HG03521 (cell line): ENCODE measurements around the gene PDE3B.
"Not testable (repeated sequence)": the region's sequence is repeated elsewhere in the genome, so short reads cannot be mapped to it uniquely, and the experiment has no call there.

Experiments used
- ATAC-seq: cut with Tn5 transposase; IDR thresholded peaks from one replicate; pipeline ENCODE4 v1.9.1; 2021; ENCODE audit warnings: mild to moderate bottlenecking, moderate library complexity; ENCODE audit not compliant: unreplicated experiment

PDE3B gene

GRCh38 chr11:14741195-14741594 lies 97.6 kb downstream of the PDE3B start:
- no peak for ATAC-seq

GRCh38 chr11:14742849-14743559 lies 99.4 kb downstream of the PDE3B start:
- no peak for ATAC-seq

- ATAC-seq, result not testable (repeated sequence)
Observed at GRCh38 chr11:14743667-14744066, 100.1 kb downstream of the PDE3B start.

- no peak for ATAC-seq
Observed at GRCh38 chr11:14746857-14747395, 103.3 kb downstream of the PDE3B start.

- ATAC-seq, result no peak
Observed at GRCh38 chr11:14748090-14748489, 104.5 kb downstream of the PDE3B start.

- no peak for ATAC-seq
Observed at GRCh38 chr11:14750911-14751310, 107.3 kb downstream of the PDE3B start.

- ATAC-seq, result no peak
Observed at GRCh38 chr11:14751975-14752407, 108.4 kb downstream of the PDE3B start.

- no peak for ATAC-seq
Observed at GRCh38 chr11:14755140-14755539, 111.5 kb downstream of the PDE3B start.

- no peak for ATAC-seq
Observed at GRCh38 chr11:14756349-14756748, 112.7 kb downstream of the PDE3B start.

GRCh38 chr11:14759300-14760012 lies 115.9 kb downstream of the PDE3B start:
- ATAC-seq, result not testable (repeated sequence)

GRCh38 chr11:14764179-14764578 lies 120.6 kb downstream of the PDE3B start:
- no peak for ATAC-seq

GRCh38 chr11:14764579-14765527 lies 121.2 kb downstream of the PDE3B start:
- ATAC-seq, result peak; percentile 85

GRCh38 chr11:14766585-14766984 lies 123.0 kb downstream of the PDE3B start:
- no peak for ATAC-seq

- ATAC-seq, result no peak
Observed at GRCh38 chr11:14768526-14769188, 125.1 kb downstream of the PDE3B start.

- ATAC-seq, result no peak
Observed at GRCh38 chr11:14773755-14774154, 130.2 kb downstream of the PDE3B start.

- no peak for ATAC-seq
Observed at GRCh38 chr11:14774721-14775120, 131.1 kb downstream of the PDE3B start.

GRCh38 chr11:14775897-14776296 lies 132.3 kb downstream of the PDE3B start:
- no peak for ATAC-seq

GRCh38 chr11:14778460-14778859 lies 134.9 kb downstream of the PDE3B start:
- not testable (repeated sequence) for ATAC-seq

GRCh38 chr11:14783788-14784187 lies 140.2 kb downstream of the PDE3B start:
- ATAC-seq, result no peak

- no peak for ATAC-seq
Observed at GRCh38 chr11:14784230-14784629, 140.6 kb downstream of the PDE3B start.
